Measurements from ENCODE around the gene NOTCH2.

NOTCH2 gene

GRCh38 chr1:119918301-119918700 lies 151.2 kb downstream of the NOTCH2 start:
- TF ChIP-seq CTCF (IDR thresholded peaks at IDR 0.05; ENCODE audit: insufficient read depth, missing control alignments): no peak
- DNase-seq (ENCODE audit: insufficient read length, low spot score): no peak
- FAIRE-seq: no peak

- DNase-seq (ENCODE audit: insufficient read length, low spot score) (no peak), FAIRE-seq (no peak)
- TF ChIP-seq CTCF (IDR thresholded peaks at IDR 0.05; ENCODE audit: insufficient read depth, missing control alignments): no peak
Measured at GRCh38 chr1:119917304-119918055, 152.0 kb downstream of the NOTCH2 start.

- DNase-seq (ENCODE audit: insufficient read length, low spot score): no peak
- FAIRE-seq: no peak
- no peak for TF ChIP-seq CTCF (IDR thresholded peaks at IDR 0.05; ENCODE audit: insufficient read depth, missing control alignments)
Measured at GRCh38 chr1:119915517-119915916, 153.9 kb downstream of the NOTCH2 start.

- DNase-seq (ENCODE audit: insufficient read length, low spot score): no peak
- no peak for FAIRE-seq
- no peak for TF ChIP-seq CTCF (IDR thresholded peaks at IDR 0.05; ENCODE audit: insufficient read depth, missing control alignments)
Measured at GRCh38 chr1:119914071-119914470, 155.4 kb downstream of the NOTCH2 start.

- no peak for TF ChIP-seq CTCF (IDR thresholded peaks at IDR 0.05; ENCODE audit: insufficient read depth, missing control alignments)
- FAIRE-seq (no peak), DNase-seq (ENCODE audit: insufficient read length, low spot score) (no peak)
Measured at GRCh38 chr1:119912963-119913362, 156.5 kb downstream of the NOTCH2 start.

GRCh38 chr1:119911775-119912174 lies 157.7 kb downstream of the NOTCH2 start:
- FAIRE-seq (no peak), DNase-seq (ENCODE audit: insufficient read length, low spot score) (no peak)
- no peak for TF ChIP-seq CTCF (IDR thresholded peaks at IDR 0.05; ENCODE audit: insufficient read depth, missing control alignments)

- DNase-seq (ENCODE audit: insufficient read length, low spot score): no peak
- no peak for FAIRE-seq
Measured at GRCh38 chr1:119910618-119911017, 158.8 kb downstream of the NOTCH2 start.

More at GRCh38 chr1:119910618-119911017, 158.8 kb downstream of the NOTCH2 start:
- no peak for TF ChIP-seq CTCF (IDR thresholded peaks at IDR 0.05; ENCODE audit: insufficient read depth, missing control alignments)

Data from D721Med (cell line).